Measurements from ENCODE around the gene BUB1B.

The BUB1B gene

GRCh38 chr15:40257656-40258450 is 97.0 kb downstream of the BUB1B start:
- DNase-seq, result no peak

DNA sequence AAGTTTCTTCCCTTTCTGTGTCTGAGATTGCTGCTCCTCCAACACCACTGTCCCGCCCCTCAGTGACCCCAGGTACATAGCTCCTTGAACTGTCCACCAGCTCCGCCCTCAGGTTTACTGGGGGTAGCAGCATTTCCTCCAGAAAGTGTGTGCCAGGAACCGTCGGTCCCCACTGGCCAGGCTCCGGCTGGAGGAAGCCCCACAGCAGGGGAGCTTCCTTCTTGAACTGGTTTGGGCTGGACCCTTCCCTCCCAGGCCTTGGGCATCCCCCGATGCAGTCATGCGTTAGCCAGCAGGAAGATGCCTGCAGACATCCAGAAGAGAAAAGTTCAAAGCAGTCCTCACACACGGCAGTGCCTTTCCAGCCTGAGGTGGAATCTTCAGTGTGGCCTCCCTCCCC is 97.7 kb downstream of the BUB1B start:
- DNase-seq, result no peak

GRCh38 chr15:40259021-40259420 is 98.2 kb downstream of the BUB1B start:
- DNase-seq, result no peak

GRCh38 chr15:40263024-40263754 is 102.3 kb downstream of the BUB1B start:
- no peak for DNase-seq

- DNase-seq, result no peak
Measured at GRCh38 chr15:40264321-40265153, 103.7 kb downstream of the BUB1B start.

DNA sequence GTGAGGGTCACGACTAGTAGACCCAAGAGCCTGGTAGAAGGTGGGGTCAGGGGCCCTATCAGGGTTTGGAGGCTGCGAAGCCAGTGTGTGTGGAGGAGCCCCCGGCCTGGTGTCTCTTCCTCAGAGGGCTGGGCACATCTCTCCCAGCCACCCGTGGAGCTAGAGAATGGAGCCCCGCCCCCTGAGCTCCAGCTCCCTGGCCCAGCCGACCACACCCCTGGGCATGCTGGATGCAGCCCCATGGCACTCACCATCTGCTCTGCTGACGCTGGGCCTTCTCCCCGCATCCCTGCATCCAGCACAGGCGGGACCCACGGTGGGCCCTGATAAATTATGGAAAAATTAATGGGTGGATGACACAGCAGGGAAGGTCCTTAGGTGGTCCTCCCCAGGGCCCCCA is 104.5 kb downstream of the BUB1B start:
- no peak for DNase-seq

DNA sequence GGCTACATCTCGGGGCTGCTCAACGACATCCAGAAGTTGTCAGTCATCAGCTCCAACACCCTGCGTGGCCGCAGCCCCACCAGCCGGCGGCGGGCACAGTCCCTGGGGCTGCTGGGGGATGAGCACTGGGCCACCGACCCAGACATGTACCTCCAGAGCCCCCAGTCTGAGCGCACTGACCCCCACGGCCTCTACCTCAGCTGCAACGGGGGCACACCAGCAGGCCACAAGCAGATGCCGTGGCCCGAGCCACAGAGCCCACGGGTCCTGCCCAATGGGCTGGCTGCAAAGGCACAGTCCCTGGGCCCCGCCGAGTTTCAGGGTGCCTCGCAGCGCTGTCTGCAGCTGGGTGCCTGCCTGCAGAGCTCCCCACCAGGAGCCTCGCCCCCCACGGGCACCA is 105.0 kb downstream of the BUB1B start:
- DNase-seq, result no peak

DNA sequence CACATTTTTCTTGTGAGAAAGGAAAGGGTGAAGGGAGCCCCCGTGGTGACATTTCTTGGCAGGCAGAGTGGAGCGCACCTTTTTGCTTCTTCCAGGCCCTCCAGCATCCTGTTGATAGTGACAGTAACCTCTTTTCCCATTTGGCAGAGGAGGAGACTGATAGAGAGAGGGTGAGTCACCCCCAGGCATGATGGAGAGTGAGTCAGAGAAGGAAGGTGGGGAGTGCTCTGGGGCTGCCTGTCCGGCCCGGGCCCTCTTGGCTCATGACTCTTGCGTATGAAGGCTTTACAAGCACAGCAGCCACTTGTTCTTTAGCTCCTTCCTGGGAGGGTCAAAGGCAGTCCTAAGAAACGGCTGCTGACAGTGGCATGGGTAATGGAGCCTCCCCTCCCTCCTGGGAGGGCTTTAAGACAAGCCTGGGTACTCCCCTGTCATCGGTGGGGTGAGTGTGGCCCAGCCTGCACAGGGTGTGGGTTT is 106.0 kb downstream of the BUB1B start:
- DNase-seq, result no peak

DNA sequence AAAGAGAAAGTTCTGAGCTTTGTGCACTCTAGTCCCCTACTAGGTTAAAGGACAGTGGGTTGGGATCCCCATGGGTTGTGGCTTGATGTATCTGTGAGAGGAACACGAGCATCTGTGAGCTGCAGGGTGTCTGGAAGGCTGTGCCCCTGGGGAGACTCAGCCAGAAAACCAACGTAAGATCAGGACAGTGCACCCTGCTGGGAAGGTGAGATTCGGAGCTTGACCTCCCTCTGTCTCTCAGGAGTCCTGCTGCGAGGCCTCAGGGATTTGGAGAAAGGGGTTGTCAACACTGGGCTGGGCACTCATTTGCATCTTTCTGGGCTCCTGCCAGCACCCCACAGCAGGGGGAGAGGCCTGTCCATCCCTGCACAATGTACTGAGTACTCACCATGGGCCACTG is 106.8 kb downstream of the BUB1B start:
- no peak for DNase-seq

GRCh38 chr15:40269604-40270003 is 108.7 kb downstream of the BUB1B start:
- no peak for DNase-seq

- no peak for DNase-seq
Measured at GRCh38 chr15:40270246-40270995, 109.6 kb downstream of the BUB1B start.

Measured in NCI-H1436 (cell line).